GM23248 (cell line): ENCODE data around the gene FHOD1. TPM values are rescaled to one million over a fixed set of nuclear protein-coding genes. Genes with fewer than 3 reads are reported as not detected.

Experiments used
- DNase-seq: peaks from one replicate; pipeline ENCODE4 v3.0.0-alpha.2; 2015
- H2AFZ ChIP-seq: fragments of 200-600 bp; sonication (generic); 2 replicates; pipeline ENCODE4 v1.6.1; 2016; ENCODE audit warnings: antibody characterized with exemption
- H3F3A ChIP-seq: fragments of 200-600 bp; sonication (generic); 2 replicates; pipeline ENCODE4 v1.6.1; 2016; ENCODE audit warnings: mild to moderate bottlenecking, antibody characterized with exemption, mixed run types; ENCODE audit not compliant: insufficient read depth
- H3K27ac ChIP-seq: fragments of 200-600 bp; sonication (generic); 2 replicates; pipeline ENCODE4 v1.5.1; 2016; ENCODE audit warnings: mild to moderate bottlenecking
- H3K27me3 ChIP-seq: fragments of 200-600 bp; sonication (generic); replicated peaks from 2 replicates; pipeline ENCODE4 v1.6.1; 2016; ENCODE audit warnings: mild to moderate bottlenecking; ENCODE audit not compliant: insufficient read depth
- H3K36me3 ChIP-seq: fragments of 200-600 bp; sonication (generic); 2 replicates; pipeline ENCODE4 v1.6.1; 2016; ENCODE audit warnings: low read depth, mild to moderate bottlenecking
- H3K4me1 ChIP-seq: fragments of 200-600 bp; sonication (generic); 2 replicates; pipeline ENCODE4 v1.6.1; 2016; ENCODE audit warnings: mild to moderate bottlenecking; ENCODE audit not compliant: insufficient read depth
- H3K4me2 ChIP-seq: fragments of 200-600 bp; sonication (generic); one replicate; pipeline ENCODE4 v1.6.1; 2016; ENCODE audit warnings: mild to moderate bottlenecking; ENCODE audit not compliant: unreplicated experiment
- H3K4me3 ChIP-seq: fragments of 200-600 bp; sonication (generic); 2 replicates; pipeline ENCODE4 v1.5.1; 2016; ENCODE audit warnings: mild to moderate bottlenecking
- H3K79me2 ChIP-seq: fragments of 200-600 bp; sonication (generic); 2 replicates; pipeline ENCODE4 v1.6.1; 2016; ENCODE audit warnings: mild to moderate bottlenecking; ENCODE audit not compliant: insufficient read depth
- H3K9ac ChIP-seq: fragments of 200-600 bp; sonication (generic); 2 replicates; pipeline ENCODE4 v1.6.1; 2016; ENCODE audit warnings: mild to moderate bottlenecking
- H3K9me2 ChIP-seq: fragments of 200-600 bp; sonication (generic); 2 replicates; pipeline ENCODE4 v1.6.1; 2016; ENCODE audit warnings: mixed run types, mild to moderate bottlenecking, moderate library complexity; ENCODE audit not compliant: insufficient read depth
- H3K9me3 ChIP-seq: fragments of 200-600 bp; sonication (generic); one replicate; pipeline ENCODE4 v1.6.1; 2017; ENCODE audit warnings: low read depth
- H4K20me1 ChIP-seq: fragments of 200-600 bp; sonication (generic); 2 replicates; pipeline ENCODE4 v1.6.0; 2016; ENCODE audit not compliant: insufficient read depth
- EZH2 ChIP-seq: fragments of 200-600 bp; sonication (generic); IDR thresholded peaks from 2 replicates; pipeline ENCODE4 v1.6.1; 2018; ENCODE audit warnings: antibody characterized with exemption, mild to moderate bottlenecking; ENCODE audit not compliant: insufficient read depth, poor library complexity, severe bottlenecking
- EZH2phosphoT487 ChIP-seq: fragments of 200-600 bp; sonication (generic); IDR thresholded peaks from 2 replicates; pipeline ENCODE4 v1.6.1; 2018; ENCODE audit warnings: antibody characterized with exemption, moderate library complexity, mild to moderate bottlenecking, low read depth; ENCODE audit not compliant: insufficient read depth
- WGBS, 2 experiments: methylation state at CpG; one replicate each; pipeline ENCODE4 v1.1.6; 2015 to 2017; ENCODE audit warnings: low lambda C conversion rate in 2 of 2, low coverage in 1 of 2; ENCODE audit errors: missing lambda C conversion rate in 2 of 2; 5-methylcytosine and 5-hydroxymethylcytosine counted together
- in situ Hi-C: fragments of 300-500 bp; cut with MboI; formaldehyde crosslinking; loops from 2 replicates; pipeline ENCODE4 v1.15.0; 2020
- polyA plus RNA-seq: library from polyadenylated mRNA; unstranded; fragments of >200 nt; fragmentation: Nextera tagmentation; extraction: Ambion mirVana; gene quantifications from 2 replicates; pipeline ENCODE4 v1.2.1, GENCODE V29; 2016
- total RNA-seq: library from RNA; depleted of rRNA; stranded (reverse); fragments of >200 nt; shearing (Covaris generic); gene quantifications from 2 replicates; pipeline ENCODE4 v1.2.3, GENCODE V29; 2014

FHOD1 gene
- total and polyA plus RNA-seq, 2 experiments from 2014 or later = 9.3 to 14.9 TPM

DNA sequence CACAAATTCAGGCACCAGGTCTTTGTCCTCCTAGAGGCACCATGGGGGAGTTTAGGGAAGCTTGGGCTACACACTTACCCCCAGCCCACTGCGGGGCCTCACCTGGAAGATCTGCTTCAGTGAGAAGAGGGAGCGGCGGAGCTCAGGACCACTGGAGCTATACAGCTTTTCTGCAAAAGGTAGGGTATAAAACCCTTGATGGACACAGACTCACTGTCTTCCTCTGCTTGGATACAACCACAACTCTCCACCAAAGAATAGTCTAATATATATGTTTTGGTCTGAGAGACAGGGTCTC lies 9.1 kb downstream of the FHOD1 start:
- in situ Hi-C loops = no loop called here
- H4K20me1 ChIP-seq = no peaks in the 10 kb centered on the region
- no peak overlapping the region for H3K27ac ChIP-seq
- DNase-seq = no peak
- no peak overlapping the region for H2AFZ ChIP-seq
- no peaks in the 10 kb centered on the region for H3K9me2 ChIP-seq
- peaks cover 30% of the 10 kb centered on the region for H3F3A ChIP-seq
- peaks cover 26% of the 10 kb centered on the region for H3K79me2 ChIP-seq
- H3K36me3 ChIP-seq = no peaks in the 10 kb centered on the region
- H3K9ac ChIP-seq = no peak overlapping the region
- H3K4me1 ChIP-seq = peaks cover 32% of the 10 kb centered on the region
- no peaks in the 10 kb centered on the region for H3K27me3 ChIP-seq
- H3K4me3 ChIP-seq = no peak overlapping the region
- H3K4me2 ChIP-seq = no peak overlapping the region
- TF ChIP-seq EZH2phosphoT487 = no peak
- no peaks in the 10 kb centered on the region for H3K9me3 ChIP-seq
- 97 to 100% methylated on average over 3 of the region's 3 CpGs for WGBS, 2 experiments

DNA sequence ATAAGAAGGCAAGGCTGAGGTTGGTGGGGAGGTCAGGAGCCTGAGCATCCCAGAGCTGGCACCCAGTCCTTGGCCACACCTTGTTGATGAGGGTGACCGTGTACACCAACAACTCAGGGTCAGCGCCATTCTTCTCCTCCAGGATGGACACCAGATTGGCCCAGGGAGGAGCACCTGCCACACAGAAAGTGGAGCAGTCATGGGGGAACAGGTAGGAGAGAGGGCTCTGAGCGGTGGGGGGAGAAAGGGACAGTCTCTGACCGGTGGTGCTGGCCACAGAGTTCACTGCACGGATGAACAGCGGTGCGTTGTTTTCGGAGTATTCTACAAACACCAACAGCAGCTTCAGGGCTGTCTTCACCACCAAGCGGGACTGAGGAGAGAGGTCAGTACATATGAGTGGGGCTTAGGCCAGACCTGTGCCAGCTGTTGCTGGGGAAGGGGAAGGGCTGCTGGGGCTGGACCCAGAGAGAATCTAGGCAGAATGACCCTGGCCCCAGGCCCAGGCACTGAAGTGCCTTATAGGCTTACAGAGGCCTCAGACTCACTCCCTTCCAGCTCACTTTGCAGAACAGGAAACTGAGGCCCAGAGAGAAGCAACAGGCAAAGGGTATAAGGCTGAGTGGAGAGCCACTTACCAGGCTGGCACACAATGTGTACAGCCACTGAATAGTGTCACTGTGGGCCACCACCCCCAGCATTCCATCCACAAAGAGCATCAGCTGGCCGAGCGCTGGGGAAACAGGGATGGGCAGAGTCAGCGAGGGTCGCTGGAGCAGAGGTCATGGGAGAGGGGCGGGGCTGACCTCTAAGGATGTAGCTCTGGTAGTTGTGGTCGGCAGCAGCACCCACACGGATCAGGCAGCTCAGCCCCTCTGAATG lies 9.6 kb downstream of the FHOD1 start:
- in situ Hi-C loops = no loop called here

GRCh38 chr16:67236563-67237395 lies 10.5 kb downstream of the FHOD1 start:
- H3F3A ChIP-seq = peaks cover 19% of the 10 kb centered on the region
- H3K4me3 ChIP-seq = no peak overlapping the region
- WGBS, 2 experiments = 79 to 90% methylated on average over 38 to 50 of the region's 50 CpGs
- H3K9me2 ChIP-seq = no peaks in the 10 kb centered on the region
- peaks cover 19% of the 10 kb centered on the region for H3K4me1 ChIP-seq
- peak; percentile 84 for DNase-seq
- H3K9me3 ChIP-seq = no peaks in the 10 kb centered on the region
- H2AFZ ChIP-seq = no peak overlapping the region
- H3K27me3 ChIP-seq = no peaks in the 10 kb centered on the region
- in situ Hi-C loops = no loop called here
- peaks cover 11% of the 10 kb centered on the region for H3K79me2 ChIP-seq
- H4K20me1 ChIP-seq = no peaks in the 10 kb centered on the region
- H3K4me2 ChIP-seq = no peak overlapping the region
- TF ChIP-seq EZH2phosphoT487 = no peak
- no peak for TF ChIP-seq EZH2
- H3K9ac ChIP-seq = no peak overlapping the region
- H3K27ac ChIP-seq = no peak overlapping the region
- H3K36me3 ChIP-seq = no peaks in the 10 kb centered on the region

More for the DNA sequence above, 9.6 kb downstream of the FHOD1 start:
- Histone ChIP-seq H3K36me3 (no peaks in the 10 kb centered on the region), H3K4me3 (no peak overlapping the region), H2AFZ (no peak overlapping the region), H3K9me2 (no peaks in the 10 kb centered on the region), H3K9ac (no peak overlapping the region), H3K27ac (no peak overlapping the region), H3F3A (peaks cover 27% of the 10 kb centered on the region), H3K79me2 (peaks cover 20% of the 10 kb centered on the region), H3K4me2 (no peak overlapping the region), H3K9me3 (no peaks in the 10 kb centered on the region), H3K27me3 (no peaks in the 10 kb centered on the region), H4K20me1 (no peaks in the 10 kb centered on the region), H3K4me1 (peaks cover 28% of the 10 kb centered on the region)
- no peak for DNase-seq
- 92% methylated on average over 15 to 16 of the region's 16 CpGs for whole genome bisulfite sequencing, 2 experiments
- TF ChIP-seq EZH2 (no peak), EZH2phosphoT487 (no peak)

- DNase-seq = peak; percentile 36
- no peaks in the 10 kb centered on the region for H3K36me3 ChIP-seq
- H4K20me1 ChIP-seq = no peaks in the 10 kb centered on the region
- H3K27me3 ChIP-seq = no peaks in the 10 kb centered on the region
- no peak for TF ChIP-seq EZH2phosphoT487
- TF ChIP-seq EZH2 = no peak
- peaks cover 11% of the 10 kb centered on the region for H3K79me2 ChIP-seq
- peaks cover 12% of the 10 kb centered on the region; the same call in 1 of the 2 replicates for H3F3A ChIP-seq
- H3K9ac ChIP-seq = no peak overlapping the region
- no peak overlapping the region for H3K4me2 ChIP-seq
- H3K27ac ChIP-seq = no peak overlapping the region
- H3K9me2 ChIP-seq = no peaks in the 10 kb centered on the region
- no peak overlapping the region for H3K4me3 ChIP-seq
- WGBS, 2 experiments = 76 to 87% methylated on average over 16 to 17 of the region's 17 CpGs
- no peak overlapping the region for H2AFZ ChIP-seq
- in situ Hi-C loops = no loop called here
- H3K4me1 ChIP-seq = peaks cover 12% of the 10 kb centered on the region
- no peaks in the 10 kb centered on the region for H3K9me3 ChIP-seq
Observed at GRCh38 chr16:67235816-67236562, 11.3 kb downstream of the FHOD1 start.
